WTC11 (cell line): ENCODE results near the gene CDKN2B. TPM values are rescaled to one million over a fixed set of nuclear protein-coding genes. Genes with fewer than 3 reads are reported as not detected.

Source experiments
- ATAC-seq: fragments of 200-7000 bp; cut with Tn5 transposase; 2 replicates; pipeline ENCODE4 v1.10.0; 2021; ENCODE audit warnings: mild to moderate bottlenecking, moderate library complexity
- CTCF ChIA-PET: fragments of 300-600 bp; sonication (Branson Sonifier 250); formaldehyde crosslinking; loops from one replicate; lab custom pipeline; 2021; ENCODE audit warnings: antibody characterized with exemption; lab: Charles Lee
- POLR2A ChIA-PET: fragments of 350-600 bp; sonication (Branson Sonifier 250); formaldehyde crosslinking; loops from one replicate; lab custom pipeline; 2021; ENCODE audit warnings: antibody characterized with exemption; lab: Charles Lee
- DNase-seq: peaks from one replicate; pipeline ENCODE4 v3.0.0; 2021; ENCODE audit warnings: low spot score
- H3K27ac Mint-ChIP-seq: 2 replicates; pipeline ENCODE4 v1.8.0; 2021; ENCODE audit warnings: mixed read lengths
- H3K27me3 Mint-ChIP-seq: 2 replicates; pipeline ENCODE4 v1.8.0; 2021; ENCODE audit warnings: low read depth, mild to moderate bottlenecking, moderate library complexity, mixed read lengths
- H3K36me3 Mint-ChIP-seq: 2 replicates; pipeline ENCODE4 v1.8.0; 2021; ENCODE audit warnings: mixed read lengths
- H3K4me1 Mint-ChIP-seq: 2 replicates; pipeline ENCODE4 v1.8.0; 2022; ENCODE audit warnings: mixed read lengths
- H3K4me3 Mint-ChIP-seq: 2 replicates; pipeline ENCODE4 v1.8.0; 2021; ENCODE audit warnings: mild to moderate bottlenecking, moderate library complexity, mixed read lengths
- H3K9me3 Mint-ChIP-seq: 2 replicates; pipeline ENCODE4 v1.8.0; 2021; ENCODE audit warnings: mixed read lengths
- CBFB ChIP-seq: sonication (generic); formaldehyde crosslinking; IDR thresholded peaks from 2 replicates; pipeline ENCODE4 v1.8.1; 2022; ENCODE audit warnings: mild to moderate bottlenecking, low read depth, missing genetic modification reagents
- ELF4 ChIP-seq: sonication (generic); formaldehyde crosslinking; IDR thresholded peaks from 2 replicates; pipeline ENCODE4 v1.8.1; 2022; ENCODE audit warnings: low read depth, mild to moderate bottlenecking, moderate library complexity, missing genetic modification reagents
- ETV6 ChIP-seq: sonication (generic); formaldehyde crosslinking; IDR thresholded peaks from 2 replicates; pipeline ENCODE4 v1.8.1; 2022; ENCODE audit warnings: mild to moderate bottlenecking, missing genetic modification reagents
- KAT7 ChIP-seq: sonication (generic); formaldehyde crosslinking; IDR thresholded peaks from 2 replicates; pipeline ENCODE4 v1.8.1; 2023; ENCODE audit warnings: missing genetic modification reagents, mild to moderate bottlenecking, borderline replicate concordance
- NFE2L1 ChIP-seq: sonication (generic); formaldehyde crosslinking; IDR thresholded peaks from 2 replicates; pipeline ENCODE4 v1.8.1; 2023; ENCODE audit warnings: missing genetic modification reagents
- NR2C2 ChIP-seq: sonication (generic); formaldehyde crosslinking; IDR thresholded peaks from 2 replicates; pipeline ENCODE4 v1.8.0; 2022; ENCODE audit warnings: mild to moderate bottlenecking, missing genetic modification reagents
- SP1 ChIP-seq: sonication (generic); formaldehyde crosslinking; conservative IDR thresholded peaks from 2 replicates; pipeline ENCODE4 v1.8.1; 2022; ENCODE audit warnings: missing genetic modification reagents
- ZNF317 ChIP-seq: sonication (generic); formaldehyde crosslinking; IDR thresholded peaks from 2 replicates; pipeline ENCODE4 v1.8.1; 2023; ENCODE audit warnings: low read depth, mild to moderate bottlenecking, moderate library complexity, missing genetic modification reagents, borderline replicate concordance
- total RNA-seq: library from RNA; stranded (reverse); gene quantifications from 3 replicates; pipeline ENCODE4 v1.2.3, GENCODE V29; 2021
- TF ChIP-seq, protein P1 (sequence below): sonication (generic); formaldehyde crosslinking; IDR thresholded peaks from 2 replicates; pipeline ENCODE4 v1.8.1; 2022; ENCODE audit warnings: low read depth, mild to moderate bottlenecking, moderate library complexity, missing genetic modification reagents, borderline replicate concordance
- TF ChIP-seq, protein P2 (sequence below): sonication (generic); formaldehyde crosslinking; IDR thresholded peaks from 2 replicates; pipeline ENCODE4 v1.8.0; 2022; ENCODE audit warnings: mild to moderate bottlenecking, missing genetic modification reagents
- TF ChIP-seq, protein P3 (sequence below): sonication (generic); formaldehyde crosslinking; IDR thresholded peaks from 2 replicates; pipeline ENCODE4 v1.8.1; 2023; ENCODE audit warnings: mild to moderate bottlenecking, missing genetic modification reagents
- TF ChIP-seq, protein P4 (sequence below): fragments of 250-450 bp; sonication (Bioruptor Pico); IDR thresholded peaks from 2 replicates; pipeline ENCODE4 v2.1.2; 2022; ENCODE audit warnings: mild to moderate bottlenecking, moderate library complexity
- TF ChIP-seq, protein P5 (sequence below): fragments of 250-450 bp; sonication (Bioruptor Pico); conservative IDR thresholded peaks from 2 replicates; pipeline ENCODE4 v1.9.0; 2021; ENCODE audit warnings: mild to moderate bottlenecking

Gene CDKN2B
- total RNA-seq, 1 experiment from 2014 or later, result 0.13 TPM

DNA sequence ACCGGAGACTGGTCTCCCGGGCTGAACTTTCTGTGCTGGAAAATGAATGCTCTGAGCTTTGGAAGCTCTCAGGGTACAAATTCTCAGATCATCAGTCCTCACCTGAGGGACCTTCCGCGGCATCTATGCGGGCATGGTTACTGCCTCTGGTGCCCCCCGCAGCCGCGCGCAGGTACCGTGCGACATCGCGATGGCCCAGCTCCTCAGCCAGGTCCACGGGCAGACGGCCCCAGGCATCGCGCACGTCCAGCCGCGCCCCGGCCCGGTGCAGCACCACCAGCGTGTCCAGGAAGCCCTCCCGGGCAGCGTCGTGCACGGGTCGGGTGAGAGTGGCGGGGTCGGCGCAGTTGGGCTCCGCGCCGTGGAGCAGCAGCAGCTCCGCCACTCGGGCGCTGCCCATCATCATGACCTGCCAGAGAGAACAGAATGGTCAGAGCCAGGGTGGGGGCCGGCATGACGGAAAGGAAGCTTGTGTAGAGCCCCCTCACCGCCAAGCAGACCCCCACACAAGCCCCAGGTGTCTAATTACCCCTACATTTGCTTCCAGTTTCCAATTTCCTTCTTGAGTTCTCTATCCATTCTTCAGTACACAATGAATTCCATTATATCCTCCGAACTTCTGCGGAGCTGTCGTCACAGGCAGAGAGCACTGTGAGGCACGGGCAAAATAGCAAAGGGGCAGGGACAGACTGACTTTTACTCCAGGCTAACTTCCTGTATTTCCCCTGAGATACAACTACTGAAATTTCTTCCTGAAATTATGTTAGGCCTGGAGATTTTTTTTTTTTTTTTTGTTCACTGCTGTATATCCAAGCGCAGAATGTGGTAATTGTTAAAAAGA lies 38.1 kb downstream of the CDKN2B start (continued):
- TF ChIP-seq, protein P1, sequence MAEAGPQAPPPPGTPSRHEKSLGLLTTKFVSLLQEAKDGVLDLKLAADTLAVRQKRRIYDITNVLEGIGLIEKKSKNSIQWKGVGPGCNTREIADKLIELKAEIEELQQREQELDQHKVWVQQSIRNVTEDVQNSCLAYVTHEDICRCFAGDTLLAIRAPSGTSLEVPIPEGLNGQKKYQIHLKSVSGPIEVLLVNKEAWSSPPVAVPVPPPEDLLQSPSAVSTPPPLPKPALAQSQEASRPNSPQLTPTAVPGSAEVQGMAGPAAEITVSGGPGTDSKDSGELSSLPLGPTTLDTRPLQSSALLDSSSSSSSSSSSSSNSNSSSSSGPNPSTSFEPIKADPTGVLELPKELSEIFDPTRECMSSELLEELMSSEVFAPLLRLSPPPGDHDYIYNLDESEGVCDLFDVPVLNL (CRISPR knock-in tag), result no peak
- TF ChIP-seq ELF4 (CRISPR knock-in tag) (no peak), KAT7 (no peak), SP1 (CRISPR knock-in tag) (no peak), ETV6 (no peak), ZNF317 (CRISPR knock-in tag) (0 out of 2 replicates have a peak, but pooled peaks have one; percentile 14)
- TF ChIP-seq, protein P2, sequence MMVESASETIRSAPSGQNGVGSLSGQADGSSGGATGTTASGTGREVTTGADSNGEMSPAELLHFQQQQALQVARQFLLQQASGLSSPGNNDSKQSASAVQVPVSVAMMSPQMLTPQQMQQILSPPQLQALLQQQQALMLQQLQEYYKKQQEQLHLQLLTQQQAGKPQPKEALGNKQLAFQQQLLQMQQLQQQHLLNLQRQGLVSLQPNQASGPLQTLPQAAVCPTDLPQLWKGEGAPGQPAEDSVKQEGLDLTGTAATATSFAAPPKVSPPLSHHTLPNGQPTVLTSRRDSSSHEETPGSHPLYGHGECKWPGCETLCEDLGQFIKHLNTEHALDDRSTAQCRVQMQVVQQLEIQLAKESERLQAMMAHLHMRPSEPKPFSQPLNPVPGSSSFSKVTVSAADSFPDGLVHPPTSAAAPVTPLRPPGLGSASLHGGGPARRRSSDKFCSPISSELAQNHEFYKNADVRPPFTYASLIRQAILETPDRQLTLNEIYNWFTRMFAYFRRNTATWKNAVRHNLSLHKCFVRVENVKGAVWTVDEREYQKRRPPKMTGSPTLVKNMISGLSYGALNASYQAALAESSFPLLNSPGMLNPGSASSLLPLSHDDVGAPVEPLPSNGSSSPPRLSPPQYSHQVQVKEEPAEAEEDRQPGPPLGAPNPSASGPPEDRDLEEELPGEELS (CRISPR knock-in tag), result 0 out of 2 replicates have a peak, but pooled peaks have one; percentile 13
- TF ChIP-seq, all 79 proteins: peak for 2

DNA sequence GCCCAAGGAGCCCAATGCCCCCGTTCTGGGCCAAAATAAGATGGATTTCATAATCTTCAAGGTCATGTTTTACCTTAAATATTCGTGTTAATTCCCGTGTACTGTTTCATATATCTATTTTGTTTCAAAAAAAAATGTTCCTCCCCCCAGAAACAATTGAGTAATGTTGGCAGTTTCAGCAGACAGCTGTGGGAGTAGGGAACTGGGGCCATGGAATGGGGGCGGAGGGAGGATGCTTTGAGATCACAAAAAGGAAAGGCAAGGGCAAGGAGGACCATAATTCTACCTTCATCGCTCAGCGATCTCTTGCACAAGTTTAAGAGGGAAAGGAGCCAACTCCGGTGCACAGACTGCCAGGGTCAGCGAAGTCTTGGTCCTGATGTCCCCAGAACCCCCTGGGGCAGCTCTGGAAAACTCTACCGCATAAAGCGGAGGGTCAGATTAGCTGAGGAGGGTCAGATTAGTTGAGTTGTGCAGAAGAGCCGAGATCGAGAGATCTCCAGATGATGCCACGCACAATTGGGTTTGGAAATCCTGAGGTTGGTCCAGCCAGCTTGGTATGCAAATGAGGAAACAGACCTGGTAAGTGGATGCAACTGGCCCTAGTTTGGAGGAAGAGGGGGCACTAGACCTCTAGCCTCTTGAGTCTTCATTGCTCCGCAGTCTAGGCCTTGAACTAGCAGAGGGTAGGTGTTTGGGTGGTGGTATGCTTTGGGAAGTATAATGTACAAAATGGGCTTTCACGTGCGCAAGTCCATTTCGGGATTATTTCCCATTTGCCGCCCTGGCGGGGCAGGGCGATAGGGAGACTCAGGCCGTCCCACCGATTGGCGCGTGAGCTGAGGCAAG lies 38.9 kb downstream of the CDKN2B start:
- peak overlapping the region; percentile 44 for H3K4me3 Mint-ChIP-seq
- DNase-seq, result no peak
- ChIA-PET CTCF (interaction anchor here (0.9 to 4.8 kb wide), 9 partner anchors 11 to 157 kb away, joined by 3 to 60 read pairs (median 4); partner anchors contain the start of genes CDKN2A, CDKN2B and CDKN2B-AS1), POLR2A (interaction anchor here (1.0 kb wide), 1 partner anchor 167 kb away, joined by 3 read pairs; no protein-coding TSS in a partner anchor)
- peaks cover 100% of the 10 kb centered on the region for H3K27me3 Mint-ChIP-seq
- no peaks in the 10 kb centered on the region for H3K9me3 Mint-ChIP-seq
- TF ChIP-seq, protein P3, sequence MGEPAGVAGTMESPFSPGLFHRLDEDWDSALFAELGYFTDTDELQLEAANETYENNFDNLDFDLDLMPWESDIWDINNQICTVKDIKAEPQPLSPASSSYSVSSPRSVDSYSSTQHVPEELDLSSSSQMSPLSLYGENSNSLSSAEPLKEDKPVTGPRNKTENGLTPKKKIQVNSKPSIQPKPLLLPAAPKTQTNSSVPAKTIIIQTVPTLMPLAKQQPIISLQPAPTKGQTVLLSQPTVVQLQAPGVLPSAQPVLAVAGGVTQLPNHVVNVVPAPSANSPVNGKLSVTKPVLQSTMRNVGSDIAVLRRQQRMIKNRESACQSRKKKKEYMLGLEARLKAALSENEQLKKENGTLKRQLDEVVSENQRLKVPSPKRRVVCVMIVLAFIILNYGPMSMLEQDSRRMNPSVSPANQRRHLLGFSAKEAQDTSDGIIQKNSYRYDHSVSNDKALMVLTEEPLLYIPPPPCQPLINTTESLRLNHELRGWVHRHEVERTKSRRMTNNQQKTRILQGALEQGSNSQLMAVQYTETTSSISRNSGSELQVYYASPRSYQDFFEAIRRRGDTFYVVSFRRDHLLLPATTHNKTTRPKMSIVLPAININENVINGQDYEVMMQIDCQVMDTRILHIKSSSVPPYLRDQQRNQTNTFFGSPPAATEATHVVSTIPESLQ (CRISPR knock-in tag), result no peak
- TF ChIP-seq ZNF317 (CRISPR knock-in tag) (no peak), NFE2L1 (CRISPR knock-in tag) (no peak), CBFB (CRISPR knock-in tag) (no peak), NR2C2 (CRISPR knock-in tag) (no peak)
- TF ChIP-seq, protein P4, sequence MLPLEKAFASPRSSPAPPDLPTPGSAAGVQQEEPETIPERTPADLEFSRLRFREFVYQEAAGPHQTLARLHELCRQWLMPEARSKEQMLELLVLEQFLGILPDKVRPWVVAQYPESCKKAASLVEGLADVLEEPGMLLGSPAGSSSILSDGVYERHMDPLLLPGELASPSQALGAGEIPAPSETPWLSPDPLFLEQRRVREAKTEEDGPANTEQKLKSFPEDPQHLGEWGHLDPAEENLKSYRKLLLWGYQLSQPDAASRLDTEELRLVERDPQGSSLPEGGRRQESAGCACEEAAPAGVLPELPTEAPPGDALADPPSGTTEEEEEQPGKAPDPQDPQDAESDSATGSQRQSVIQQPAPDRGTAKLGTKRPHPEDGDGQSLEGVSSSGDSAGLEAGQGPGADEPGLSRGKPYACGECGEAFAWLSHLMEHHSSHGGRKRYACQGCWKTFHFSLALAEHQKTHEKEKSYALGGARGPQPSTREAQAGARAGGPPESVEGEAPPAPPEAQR (CRISPR knock-in tag), result no peak
- TF ChIP-seq, protein P5, sequence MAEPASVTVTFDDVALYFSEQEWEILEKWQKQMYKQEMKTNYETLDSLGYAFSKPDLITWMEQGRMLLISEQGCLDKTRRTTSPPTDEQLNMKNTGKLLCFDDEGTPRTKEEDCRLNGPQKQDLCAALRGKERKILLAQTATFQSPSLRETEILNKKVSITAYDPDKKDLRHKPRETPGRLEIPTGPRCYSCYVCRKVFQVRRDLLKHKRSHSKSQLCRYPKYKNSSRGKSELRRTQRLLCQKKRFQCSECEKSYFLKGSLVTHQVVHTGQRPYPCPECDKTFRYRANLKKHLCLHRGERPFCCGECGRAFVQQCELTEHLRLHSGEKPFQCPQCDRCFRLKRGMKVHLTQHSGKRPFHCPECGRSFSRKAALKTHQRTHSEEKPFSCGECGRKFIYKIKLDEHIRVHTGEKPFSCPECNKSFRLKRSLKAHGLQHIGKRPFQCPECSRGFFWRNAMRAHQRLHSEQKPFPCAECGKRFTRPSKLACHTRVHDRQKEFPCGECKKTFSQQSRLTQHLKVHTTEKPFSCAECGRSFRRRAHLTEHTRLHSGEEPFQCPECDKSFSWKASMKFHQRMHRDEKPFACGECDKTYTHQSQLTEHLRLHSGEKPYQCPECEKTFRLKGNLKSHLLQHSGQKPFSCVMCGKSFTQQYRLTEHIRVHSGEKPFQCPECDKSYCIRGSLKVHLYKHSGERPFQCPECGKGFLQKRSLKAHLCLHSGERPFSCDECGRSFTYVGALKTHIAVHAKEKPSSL, result no peak
- H3K4me1 Mint-ChIP-seq, result peaks cover 59% of the 10 kb centered on the region
- no peaks in the 10 kb centered on the region for H3K36me3 Mint-ChIP-seq
- peak; percentile 3 for ATAC-seq
- H3K27ac Mint-ChIP-seq, result no peak overlapping the region
